Activated CD4-positive, alpha-beta T cell treated with anti-CD3 and anti-CD28 coated beads, Interleukin-2, amount 50 U/mL, for 1 hour (primary cell): ENCODE results near the gene NAGS.
A peak's percentile ranks its signal among the peaks of the same experiment; 100 is the strongest.
"Not testable (repeated sequence)": the region's sequence is repeated elsewhere in the genome, so short reads cannot be mapped to it uniquely, and the experiment has no call there.

Experiments used
- DNase-seq: peaks from one replicate; pipeline ENCODE4 v3.0.0-alpha.2; 2020

NAGS gene

GRCh38 chr17:44008205-44008909 is 3.9 kb downstream of the NAGS start:
- no peak for DNase-seq

- DNase-seq: no peak
Measured at GRCh38 chr17:44010966-44011647, 6.7 kb downstream of the NAGS start.

DNA sequence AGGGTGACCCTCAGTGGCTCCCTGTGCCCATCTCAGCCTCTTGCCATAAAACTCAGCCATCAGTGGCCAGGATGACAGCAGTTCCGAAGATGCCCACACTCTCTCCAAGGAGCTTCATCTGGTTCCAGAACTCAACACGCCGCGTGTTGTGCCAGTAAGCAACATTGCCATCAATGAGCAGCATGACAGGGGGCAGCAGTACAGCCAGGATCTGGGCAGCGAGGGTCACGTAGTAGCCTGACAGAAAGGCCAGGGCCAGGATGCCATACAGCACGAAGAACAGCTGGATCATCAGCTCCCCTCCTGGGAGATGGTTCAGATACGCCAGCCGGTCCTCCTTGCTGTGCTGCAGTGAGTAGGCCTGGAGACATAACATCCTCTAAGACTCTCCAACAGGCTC is 7.5 kb downstream of the NAGS start:
- DNase-seq: no peak

GRCh38 chr17:44012391-44012790 is 8.0 kb downstream of the NAGS start:
- DNase-seq: no peak

DNA sequence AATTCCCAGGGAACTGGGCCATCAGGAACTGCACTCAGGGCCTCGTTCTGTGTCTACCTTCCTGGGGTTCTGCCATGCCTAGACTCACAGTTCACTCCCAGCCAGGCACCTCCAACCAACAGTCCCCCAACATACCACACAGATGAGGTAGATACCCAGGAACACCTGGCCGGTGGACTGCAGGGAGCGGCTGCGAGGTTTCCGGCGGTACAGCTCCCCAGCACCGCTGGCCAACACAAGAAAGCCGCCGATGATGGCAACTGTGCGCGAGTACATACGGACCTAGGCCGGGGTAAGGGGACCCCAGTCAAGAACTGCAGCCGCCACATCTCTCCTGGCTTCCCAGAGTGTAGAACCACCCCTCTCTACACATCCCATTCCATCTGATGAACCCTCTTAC is 8.5 kb downstream of the NAGS start:
- DNase-seq: no peak

GRCh38 chr17:44014133-44014436 is 9.7 kb downstream of the NAGS start:
- no peak for DNase-seq

DNA sequence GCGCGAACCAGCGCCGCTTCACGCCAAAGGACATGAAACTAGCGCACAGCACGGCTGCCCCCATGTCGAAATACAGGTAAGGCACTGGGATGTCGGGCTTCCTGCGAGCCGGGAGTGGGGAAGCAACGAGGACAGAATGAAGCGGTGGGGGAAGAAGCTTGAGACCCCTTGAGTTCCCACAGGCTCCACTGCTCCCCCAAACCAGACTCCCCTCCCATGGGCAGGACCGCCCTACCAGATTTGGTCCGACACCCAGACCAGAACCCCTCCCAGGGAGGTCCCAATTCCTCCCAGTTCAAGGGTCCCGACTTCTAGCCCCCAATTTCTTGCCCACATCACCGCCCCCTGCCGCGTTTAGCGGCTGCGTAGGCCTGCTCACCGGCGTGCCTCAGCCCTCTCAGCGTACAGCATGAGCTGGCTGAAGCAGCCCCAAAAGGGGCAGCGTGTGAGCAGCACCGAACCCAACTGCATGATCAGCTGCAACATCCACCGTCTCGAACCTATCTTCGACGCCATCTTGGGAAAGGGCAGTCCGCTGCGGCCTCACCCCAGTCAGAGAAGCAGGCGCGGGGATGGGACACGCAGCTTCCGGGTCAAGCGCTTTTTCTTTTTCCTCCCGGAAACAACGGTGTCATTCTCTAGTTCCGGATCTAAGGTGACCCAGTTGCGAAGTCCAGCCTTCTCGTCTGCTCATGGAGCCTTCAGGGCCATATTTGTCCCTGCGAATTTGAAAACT is 10.2 kb downstream of the NAGS start, which contains the start of gene TMEM101:
TSS of gene TMEM101 (minus strand) at position 527 of the 736 bp plus-strand sequence. CDS start at position 516, 11 bp downstream.
- peak; percentile 85 for DNase-seq

- not testable (repeated sequence) for DNase-seq
Measured at GRCh38 chr17:44021227-44021626, 16.8 kb downstream of the NAGS start.

DNA sequence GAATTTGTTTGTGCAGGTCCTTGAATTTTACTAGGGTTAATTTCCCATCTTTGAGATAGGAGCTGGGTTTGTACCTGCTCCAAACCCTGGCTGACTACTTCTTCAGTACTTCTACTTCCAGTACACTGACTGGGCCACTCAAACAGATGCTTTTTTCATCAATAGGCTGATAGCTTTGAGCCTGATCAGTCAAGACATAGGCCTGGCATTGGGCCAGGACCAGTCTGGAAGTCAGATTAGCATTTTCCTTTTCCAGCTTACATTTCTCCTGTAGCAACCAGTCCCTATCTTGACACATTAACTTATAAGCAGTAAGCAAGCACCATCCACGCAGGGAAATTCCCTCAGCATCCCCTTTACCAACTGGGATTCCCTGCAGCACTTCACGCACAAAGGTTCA is 17.8 kb downstream of the NAGS start:
- no peak for DNase-seq

- no peak for DNase-seq
Measured at GRCh38 chr17:44023545-44024270, 19.3 kb downstream of the NAGS start.

GRCh38 chr17:44024271-44024663 is 19.8 kb downstream of the NAGS start:
- DNase-seq: no peak

DNA sequence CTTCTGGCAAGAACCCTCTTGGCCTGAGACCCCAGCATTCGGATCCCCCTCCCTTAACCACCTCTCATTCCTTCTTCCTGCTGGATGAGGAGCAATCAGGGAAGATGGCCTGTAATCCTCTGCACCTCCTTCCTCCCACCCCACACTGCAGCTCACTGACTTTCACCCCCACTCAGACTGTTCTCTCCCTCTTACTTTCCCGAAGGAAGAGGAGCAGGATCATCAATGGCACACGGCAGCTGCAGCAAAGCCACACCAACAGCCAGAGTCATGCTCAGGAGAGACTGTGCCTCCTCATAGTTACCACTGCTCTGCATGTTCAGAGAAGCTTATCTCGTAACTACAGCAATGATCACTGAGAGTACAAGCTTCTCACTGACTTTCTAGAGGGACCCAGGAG is 20.4 kb downstream of the NAGS start:
- DNase-seq: no peak

GRCh38 chr17:44029736-44030135 is 25.3 kb downstream of the NAGS start:
- no peak for DNase-seq

- DNase-seq: no peak
Measured at GRCh38 chr17:44030482-44030881, 26.1 kb downstream of the NAGS start.

DNA sequence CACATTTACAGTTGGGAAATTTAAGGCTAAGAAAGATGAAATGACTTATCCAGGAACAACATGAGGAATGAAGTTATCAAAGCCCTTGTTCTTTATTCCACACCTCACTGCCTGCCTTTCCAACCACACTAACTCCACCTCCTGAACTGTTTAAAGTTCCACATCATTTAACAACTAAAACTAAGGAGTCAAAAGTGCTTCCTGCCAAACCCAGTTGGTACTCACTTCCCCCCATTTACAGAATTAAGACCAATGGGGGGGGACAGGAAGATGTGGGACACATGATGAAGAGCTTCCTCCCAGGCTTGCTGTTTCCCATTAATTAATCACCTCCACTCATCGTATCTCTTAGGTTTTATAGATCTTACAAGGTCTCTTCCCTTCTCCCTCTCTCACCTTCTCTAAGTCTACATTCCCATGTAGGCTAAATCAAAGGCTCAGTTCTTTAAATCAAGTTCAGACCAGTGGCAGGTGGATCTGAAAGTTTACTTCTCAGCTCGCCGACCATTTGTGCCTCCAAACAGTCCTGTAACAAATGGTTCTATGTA is 29.5 kb downstream of the NAGS start:
- DNase-seq: no peak

GRCh38 chr17:44034688-44035087 is 30.3 kb downstream of the NAGS start:
- DNase-seq: not testable (repeated sequence)

GRCh38 chr17:44037471-44037870 is 33.0 kb downstream of the NAGS start:
- no peak for DNase-seq

GRCh38 chr17:44038604-44039011 is 34.2 kb downstream of the NAGS start:
- DNase-seq: no peak

- no peak for DNase-seq
Measured at GRCh38 chr17:44039829-44040635, 35.6 kb downstream of the NAGS start.

GRCh38 chr17:44043272-44043696 is 38.9 kb downstream of the NAGS start:
- no peak for DNase-seq

DNA sequence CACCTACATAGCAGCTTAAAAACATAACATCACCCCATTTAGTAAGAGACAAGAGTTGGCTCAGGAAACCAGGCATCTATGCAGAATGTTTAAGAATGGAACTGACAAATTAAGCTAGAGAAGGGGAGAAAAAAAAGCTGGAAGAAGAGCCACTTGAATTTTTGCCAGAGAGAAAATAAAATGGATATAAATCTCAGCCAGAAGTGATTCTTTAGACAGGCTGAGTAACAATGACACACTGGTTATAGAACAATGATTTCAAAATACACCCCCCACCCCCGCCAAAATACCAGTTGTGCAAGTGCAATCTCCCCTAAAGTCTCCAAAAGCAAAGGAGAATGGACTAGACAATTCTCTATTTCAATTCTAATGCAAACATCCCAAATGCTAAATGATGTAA is 39.6 kb downstream of the NAGS start:
- no peak for DNase-seq

- no peak for DNase-seq
Measured at GRCh38 chr17:44045486-44045885, 41.1 kb downstream of the NAGS start.
